Tongue (tissue), 2 donors: ENCODE measurements around the gene DSCAML1. TPM values are rescaled to one million over a fixed set of nuclear protein-coding genes. Genes with fewer than 3 reads are reported as not detected.
"Not testable (repeated sequence)": the region's sequence is repeated elsewhere in the genome, so short reads cannot be mapped to it uniquely, and the experiment has no call there.

Experiments used
- DNase-seq: peaks from one replicate; pipeline ENCODE4 v3.0.0-alpha.2; 2015
- total RNA-seq: library from RNA; depleted of rRNA; stranded (reverse); fragments of >200 nt; gene quantifications from one replicate; pipeline ENCODE4 v1.2.3, GENCODE V29; 2014

DSCAML1 gene
- total RNA-seq, 1 donor from 2014 or later = 0.31 TPM

GRCh38 chr11:117817368-117818040 lies 20.5 kb upstream of the DSCAML1 start:
- peak; percentile 94 for DNase-seq

GRCh38 chr11:117816846-117817367 lies 19.9 kb upstream of the DSCAML1 start:
- no peak for DNase-seq

DNA sequence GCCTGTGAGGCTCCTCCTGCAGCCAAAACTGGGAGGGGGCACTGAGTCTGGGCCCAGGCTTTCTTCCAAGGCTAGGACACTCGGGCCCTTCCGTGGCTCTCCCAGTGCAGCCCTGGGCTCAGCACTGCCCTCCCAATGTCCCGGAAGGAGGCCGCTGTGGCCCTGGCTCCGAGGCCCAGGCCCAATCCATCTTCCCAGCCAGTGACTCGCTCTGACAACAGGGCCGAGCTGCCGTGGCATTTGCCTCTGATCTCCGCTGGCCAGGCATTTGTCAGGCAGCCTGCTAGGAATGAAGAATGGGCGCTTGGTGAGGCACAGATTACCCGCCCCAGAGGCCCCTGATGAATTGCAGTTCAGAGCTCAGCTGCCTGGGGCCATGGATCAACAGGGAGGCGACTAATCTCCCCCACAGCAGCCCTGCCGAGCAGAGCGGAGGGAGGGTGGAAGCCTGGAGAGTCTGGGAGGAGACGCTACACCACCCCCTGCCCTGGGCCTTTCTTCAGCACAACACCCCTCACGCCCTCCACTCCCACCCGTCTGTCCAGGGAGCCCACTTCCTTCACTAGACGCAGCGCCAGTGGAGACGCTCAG lies 19.2 kb upstream of the DSCAML1 start:
- DNase-seq = peak; percentile 66

DNA sequence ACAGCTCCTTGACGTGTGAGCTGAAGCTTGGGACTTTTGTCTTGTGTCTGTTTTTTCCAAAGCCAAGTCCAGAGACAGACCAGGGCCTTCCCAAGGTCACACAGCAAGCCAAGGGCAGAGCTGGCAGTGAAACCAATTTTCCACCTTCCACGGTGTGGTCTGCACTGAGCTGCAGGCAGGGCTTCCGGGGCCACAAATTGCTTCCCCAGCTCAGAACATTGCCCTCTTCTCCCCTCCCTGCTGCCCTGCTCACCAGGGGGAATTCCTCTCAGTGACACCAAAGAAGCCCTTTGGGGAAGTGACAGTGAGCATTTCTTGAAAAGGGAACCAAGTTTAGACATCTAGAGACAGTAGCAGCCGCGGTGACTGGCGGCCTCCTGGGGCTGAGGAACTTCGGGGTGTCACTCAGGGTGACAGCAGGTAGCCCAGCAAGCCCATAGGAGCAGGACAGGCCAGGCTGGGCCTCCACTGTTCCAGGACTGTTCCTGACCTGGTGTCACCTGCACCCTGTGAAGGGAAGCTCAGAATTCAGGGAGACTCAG lies 18.3 kb upstream of the DSCAML1 start:
- DNase-seq = no peak

GRCh38 chr11:117814766-117815261 lies 17.8 kb upstream of the DSCAML1 start:
- peak; percentile 74 for DNase-seq

GRCh38 chr11:117814204-117814765 lies 17.3 kb upstream of the DSCAML1 start:
- no peak for DNase-seq

- not testable (repeated sequence) for DNase-seq
Observed at GRCh38 chr11:117810056-117810451, 13.0 kb upstream of the DSCAML1 start.

- peak; percentile 86 for DNase-seq
Observed at GRCh38 chr11:117809236-117810055, 12.4 kb upstream of the DSCAML1 start.

GRCh38 chr11:117808784-117809183 lies 11.8 kb upstream of the DSCAML1 start:
- DNase-seq = no peak

- peak; percentile 92 for DNase-seq
Observed at GRCh38 chr11:117807482-117808327, 10.7 kb upstream of the DSCAML1 start.

GRCh38 chr11:117806846-117807245 lies 9.8 kb upstream of the DSCAML1 start:
- no peak for DNase-seq

- DNase-seq = no peak
Observed at GRCh38 chr11:117805045-117805444, 8.0 kb upstream of the DSCAML1 start.

DNA sequence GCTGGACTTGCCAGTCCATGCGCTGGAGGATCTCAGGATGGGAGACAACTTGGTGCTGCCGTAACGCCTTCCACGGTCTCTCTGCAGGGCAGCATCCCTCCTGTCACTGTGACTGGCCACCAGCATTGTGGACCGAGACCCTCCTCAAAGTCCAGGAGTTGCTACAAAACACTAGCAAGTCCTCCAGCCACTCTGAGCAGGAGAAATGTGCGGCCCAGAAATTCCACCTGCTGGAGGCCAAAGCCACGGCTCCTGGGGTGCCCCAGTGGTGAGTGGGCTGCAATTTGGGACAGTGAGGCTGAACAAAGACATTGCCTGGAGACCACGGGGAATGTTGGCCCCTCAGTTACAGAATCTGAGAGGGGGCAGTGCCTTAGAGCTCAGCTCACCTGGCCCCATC lies 6.9 kb upstream of the DSCAML1 start:
- DNase-seq = no peak

DNA sequence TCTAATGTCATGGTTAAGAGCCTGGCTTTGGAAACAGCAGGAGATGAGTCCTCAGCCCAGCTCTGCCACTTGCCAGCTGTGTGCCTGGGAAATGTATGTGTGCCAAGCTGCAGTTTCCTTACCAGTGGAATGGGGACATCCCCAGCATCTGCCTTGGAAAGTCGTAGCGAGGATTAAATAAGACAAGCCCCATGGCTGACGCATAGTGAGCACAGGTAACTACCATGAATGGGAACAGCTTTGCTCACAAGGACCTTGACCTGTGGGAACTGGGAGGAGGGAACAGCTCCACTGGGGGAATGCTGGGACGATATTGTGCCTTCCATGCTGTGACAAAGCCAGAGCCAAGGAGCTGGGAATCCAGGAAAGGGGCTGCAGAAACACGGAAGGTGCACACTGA lies 2.6 kb upstream of the DSCAML1 start:
- no peak for DNase-seq

DNA sequence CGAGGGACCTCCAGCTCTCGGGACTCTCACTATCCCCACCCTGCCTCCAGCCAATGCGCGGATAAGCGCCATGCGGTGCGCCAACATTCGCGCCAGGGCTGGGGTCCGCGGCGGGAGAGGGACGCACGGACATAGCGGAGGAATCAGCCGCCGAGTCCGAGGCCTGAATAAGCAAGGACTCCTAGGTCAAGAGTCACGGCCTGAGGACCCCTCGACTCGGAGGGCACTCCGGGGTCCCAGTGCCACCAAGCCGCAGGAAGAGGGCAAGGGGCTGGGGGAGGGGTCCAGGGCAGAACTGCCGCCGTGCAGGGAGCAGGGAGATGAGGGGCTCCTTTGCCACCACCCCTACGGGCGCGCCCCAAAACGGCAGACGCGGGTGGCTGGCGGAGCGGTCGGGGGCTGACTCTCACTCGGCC lies 552 bp downstream of the DSCAML1 start:
- DNase-seq = no peak

DNA sequence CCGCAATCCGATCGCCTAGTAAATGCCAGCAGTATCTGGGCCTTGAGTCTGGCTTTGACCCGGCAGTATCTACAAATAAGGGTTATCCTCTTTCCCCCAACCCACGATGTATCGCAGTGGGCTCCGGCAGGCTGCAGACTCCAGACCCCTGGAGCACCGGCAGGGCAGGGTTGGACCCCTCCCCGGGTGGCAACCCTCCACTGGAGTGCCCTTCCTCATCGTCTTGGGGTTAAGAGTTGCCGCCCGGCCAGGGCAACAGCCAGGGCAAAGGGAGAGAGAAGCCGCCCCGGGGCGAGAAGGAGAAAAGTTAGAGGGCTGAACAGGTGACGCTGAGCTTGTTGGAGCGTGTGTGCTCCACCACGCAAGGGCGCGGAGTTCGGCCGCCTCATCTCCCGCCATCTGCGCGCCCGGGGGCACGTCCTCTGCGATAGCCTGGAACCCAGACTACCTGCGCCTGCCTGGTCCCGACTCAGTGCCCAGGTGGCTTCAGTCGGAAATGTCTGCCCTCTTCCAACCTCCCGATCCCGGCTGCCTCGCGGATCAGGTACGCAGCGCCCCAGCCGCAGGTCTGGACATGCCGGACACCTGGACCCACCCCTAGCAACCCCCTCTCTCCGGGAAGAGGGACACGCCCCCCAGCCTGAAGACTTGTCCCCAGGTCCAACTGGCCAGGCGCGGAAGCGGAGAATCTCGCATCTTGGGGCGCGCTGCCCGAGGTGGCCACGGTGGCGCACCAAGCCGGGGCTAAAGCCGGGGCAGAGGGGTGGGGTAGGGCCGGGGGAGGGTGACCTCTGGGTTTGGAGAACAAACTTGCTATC lies 1.2 kb downstream of the DSCAML1 start:
- DNase-seq = no peak

DNA sequence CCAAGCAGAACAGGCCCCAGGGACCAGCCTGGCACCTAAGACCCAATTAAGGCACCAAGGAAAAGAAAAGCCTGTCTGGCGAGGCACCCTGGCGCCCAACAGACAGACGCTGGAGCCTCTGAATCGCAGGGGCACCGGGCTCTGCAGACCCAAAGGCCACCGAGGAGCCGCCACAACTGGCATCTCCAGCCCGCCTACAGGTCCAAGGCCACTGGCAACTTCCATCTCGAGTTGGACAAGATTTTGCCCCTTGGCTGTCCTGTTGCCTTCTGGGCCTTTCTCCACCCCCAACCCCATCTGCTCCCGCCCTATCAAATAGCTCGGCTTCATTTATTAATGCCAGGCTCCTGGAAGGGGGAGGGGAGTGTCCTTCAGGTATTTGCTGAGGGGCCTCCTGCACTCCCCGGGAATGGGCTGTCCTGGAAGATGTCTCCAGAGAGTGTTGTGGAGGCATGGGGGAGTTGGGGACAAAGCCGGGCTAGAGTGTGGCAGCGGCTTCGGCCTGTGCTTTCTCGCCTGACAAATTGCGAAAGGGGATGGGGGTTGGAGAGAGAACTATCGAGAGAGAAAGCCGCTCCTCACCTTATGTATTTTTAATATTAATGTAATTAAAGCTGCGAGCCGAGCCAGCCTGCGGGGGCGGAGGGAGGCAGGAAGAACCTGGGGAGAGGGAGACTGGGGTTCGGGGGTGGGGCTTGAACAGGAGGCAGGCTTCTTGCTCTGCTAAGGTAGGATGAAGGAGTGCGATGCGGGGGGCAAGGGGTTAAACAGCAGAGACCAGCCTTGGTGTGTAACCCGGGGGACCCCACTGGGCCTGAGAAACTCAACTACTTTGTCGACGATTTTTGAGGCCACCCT lies 2.0 kb downstream of the DSCAML1 start:
- no peak for DNase-seq

DNA sequence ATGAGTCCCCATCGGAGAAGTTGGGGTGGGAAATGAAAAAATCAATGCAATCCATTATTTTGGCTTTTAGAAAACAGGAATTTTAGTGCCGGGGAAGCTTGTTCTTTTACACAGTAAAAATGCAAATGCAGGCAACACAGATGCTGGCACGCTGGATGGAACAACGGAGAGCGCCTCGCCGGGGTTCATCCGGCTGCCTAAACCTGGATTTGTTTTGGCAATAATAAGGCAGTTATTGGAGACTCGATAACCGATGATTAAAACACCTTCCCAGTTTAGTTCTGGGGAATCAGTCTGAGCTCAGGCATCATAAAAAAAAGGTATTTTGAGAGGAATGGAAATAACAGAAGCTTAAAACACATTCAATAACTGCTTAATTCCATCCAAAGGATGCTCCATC lies 2.9 kb downstream of the DSCAML1 start:
- DNase-seq = no peak

GRCh38 chr11:117793583-117793982 lies 3.4 kb downstream of the DSCAML1 start:
- no peak for DNase-seq
